Activated CD4-positive, alpha-beta T cell treated with anti-CD3 and anti-CD28 coated beads, Interleukin-2, Interleukin-6, amounts not matched to agents 100 ng/mL and 50 ng/mL, durations not matched to agents 16 hours and 8 hours (primary cell): Measurements from ENCODE around the gene SH3PXD2B.
A peak's percentile ranks its signal among the peaks of the same experiment; 100 is the strongest.
"Not testable (repeated sequence)": the region's sequence is repeated elsewhere in the genome, so short reads cannot be mapped to it uniquely, and the experiment has no call there.

ENCODE experiments used
- DNase-seq: peaks from one replicate; pipeline ENCODE4 v3.0.0-alpha.2; 2020

SH3PXD2B gene

GRCh38 chr5:172485511-172486202 lies 31.3 kb upstream of the SH3PXD2B start:
- no peak for DNase-seq

DNA sequence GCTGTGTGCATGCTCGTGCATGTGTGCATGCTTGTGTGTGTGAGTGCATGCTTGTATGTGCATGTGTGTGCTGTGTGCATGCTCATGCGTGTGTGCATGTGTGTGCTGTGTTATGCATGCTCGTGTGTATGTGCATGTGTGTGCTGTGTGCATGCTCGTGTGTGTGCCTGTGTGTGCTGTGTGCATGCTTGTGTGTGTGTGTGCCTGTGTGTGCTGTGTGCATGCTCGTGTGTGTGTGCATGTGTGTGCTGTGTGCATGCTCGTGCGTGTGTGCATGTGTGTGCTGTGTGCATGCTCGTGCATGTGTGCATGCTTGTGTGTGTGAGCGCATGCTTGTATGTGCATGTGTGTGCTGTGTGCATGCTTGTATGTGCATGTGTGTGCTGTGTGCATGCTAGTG lies 30.3 kb upstream of the SH3PXD2B start:
- DNase-seq, result no peak

DNA sequence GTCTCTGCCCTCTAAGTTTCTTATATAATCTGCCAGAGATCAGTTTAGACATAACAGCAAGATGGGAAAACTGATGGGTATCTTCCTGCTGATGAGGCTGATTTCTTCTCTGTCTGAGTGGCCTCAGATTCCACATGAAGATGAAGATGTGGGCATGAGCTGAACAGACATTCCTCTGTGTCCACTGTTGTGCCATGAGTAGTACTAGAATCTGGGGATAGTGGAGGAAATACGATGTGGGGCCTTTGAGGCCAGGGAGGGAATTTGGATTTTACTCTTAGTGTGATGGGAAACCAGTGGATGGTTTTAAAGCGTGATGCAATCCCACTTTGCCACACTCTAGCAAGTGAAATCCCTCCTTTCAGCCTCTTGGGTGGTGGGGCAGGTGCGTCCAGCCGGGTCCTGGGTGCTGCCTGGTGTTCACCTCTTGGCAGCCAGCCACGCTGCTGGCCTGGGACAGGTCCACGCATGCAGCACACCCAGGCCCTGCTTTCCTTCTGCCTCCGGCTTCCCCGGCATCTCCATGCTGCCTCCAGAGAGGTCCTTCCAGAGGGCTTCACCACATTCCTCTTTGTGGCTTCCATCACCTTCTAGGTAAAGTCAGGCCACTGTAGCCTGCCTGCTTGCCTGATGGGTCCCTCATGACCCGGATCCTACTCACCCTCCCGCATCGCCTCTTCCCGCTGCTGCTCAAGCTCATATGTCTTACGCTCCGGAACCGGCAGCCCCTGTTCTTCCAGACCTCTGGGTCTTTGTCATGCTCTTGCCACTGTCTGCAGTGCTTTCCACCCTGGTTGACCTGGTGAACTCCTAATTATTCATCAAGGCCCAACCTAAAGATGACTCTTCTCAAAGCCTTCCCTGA lies 28.1 kb upstream of the SH3PXD2B start:
- DNase-seq, result no peak

GRCh38 chr5:172481011-172481800 lies 26.9 kb upstream of the SH3PXD2B start:
- DNase-seq, result no peak

DNA sequence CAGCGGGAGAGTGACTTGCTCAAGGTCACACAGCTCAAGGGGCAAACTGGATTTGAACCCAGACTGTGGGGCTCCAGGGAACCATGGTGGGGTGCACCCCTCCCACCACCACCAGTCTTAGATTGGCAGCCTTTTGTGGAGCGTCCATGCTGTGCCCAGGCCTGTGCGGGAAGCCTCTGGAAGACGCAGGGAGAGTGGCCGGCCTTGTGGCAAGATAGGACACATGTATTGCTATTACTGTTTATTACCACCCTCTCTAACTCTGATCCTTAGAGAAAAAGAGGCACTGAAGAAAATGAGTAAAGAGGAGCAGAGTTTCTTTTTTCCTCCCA lies 25.4 kb upstream of the SH3PXD2B start:
- no peak for DNase-seq

GRCh38 chr5:172479034-172479783 lies 24.9 kb upstream of the SH3PXD2B start:
- DNase-seq, result peak; percentile 77

- not testable (repeated sequence) for DNase-seq
Measured at GRCh38 chr5:172478695-172479033, 24.3 kb upstream of the SH3PXD2B start.

- no peak for DNase-seq
Measured at GRCh38 chr5:172478256-172478655, 23.9 kb upstream of the SH3PXD2B start.

DNA sequence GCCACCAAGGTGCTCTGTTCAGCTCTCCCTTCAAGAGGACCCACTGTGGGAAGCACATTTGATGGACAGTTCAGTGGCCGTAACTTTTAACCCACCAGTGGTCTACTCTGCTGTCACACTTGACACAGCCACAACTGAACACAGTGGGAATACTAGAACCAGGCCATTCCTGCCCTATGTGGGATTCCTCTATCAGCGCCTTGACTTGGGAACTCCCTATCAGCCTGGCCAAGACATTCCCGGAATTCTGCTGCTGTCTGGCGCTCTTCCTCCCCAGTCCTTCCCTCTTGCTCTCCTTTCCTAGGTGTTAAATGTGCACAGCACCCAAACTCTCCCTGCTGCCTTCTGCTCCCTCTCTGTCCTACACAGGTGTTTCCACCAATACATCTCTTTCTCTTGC lies 23.1 kb upstream of the SH3PXD2B start:
- no peak for DNase-seq

GRCh38 chr5:172474293-172474692 lies 20.0 kb upstream of the SH3PXD2B start:
- no peak for DNase-seq

DNA sequence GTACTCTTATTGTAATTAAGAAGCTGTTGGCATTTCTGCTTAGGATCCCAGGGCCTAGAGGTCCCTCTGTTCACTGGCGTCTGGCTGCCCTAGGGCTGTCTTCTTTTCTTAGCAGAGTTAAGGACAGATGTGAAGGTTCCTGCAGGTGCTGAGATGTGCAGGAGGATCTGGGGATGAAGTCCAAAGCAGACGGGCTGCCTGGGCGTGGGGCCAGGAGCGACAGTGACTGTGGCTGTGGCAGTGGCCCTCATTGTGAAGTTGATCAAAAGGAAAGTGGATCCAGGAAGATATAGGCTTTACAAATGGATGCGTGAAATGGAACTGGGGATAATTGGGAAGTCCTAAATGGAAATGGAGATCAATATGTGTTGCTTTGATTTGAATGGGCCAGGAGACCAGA lies 19.1 kb upstream of the SH3PXD2B start:
- DNase-seq, result no peak

DNA sequence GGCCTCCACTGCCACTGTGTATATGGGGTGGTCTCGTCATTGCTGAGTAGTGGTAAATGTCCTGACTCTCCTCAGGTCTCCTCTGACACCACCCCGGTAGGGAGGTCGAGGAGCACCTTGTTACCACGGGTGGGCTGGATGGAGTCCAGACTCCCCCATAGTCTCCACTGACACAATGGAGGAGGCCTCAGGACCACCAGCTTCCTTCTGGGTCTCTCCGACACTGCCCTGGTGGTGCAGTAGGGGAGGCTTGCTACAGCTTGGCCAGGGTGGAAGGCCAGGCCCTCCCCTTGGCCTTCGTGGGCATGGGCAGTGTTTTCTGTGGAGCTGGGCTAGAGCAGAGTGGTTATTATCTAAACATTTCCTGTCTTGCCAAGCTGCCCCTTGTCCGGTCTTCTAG lies 15.4 kb upstream of the SH3PXD2B start:
- no peak for DNase-seq

DNA sequence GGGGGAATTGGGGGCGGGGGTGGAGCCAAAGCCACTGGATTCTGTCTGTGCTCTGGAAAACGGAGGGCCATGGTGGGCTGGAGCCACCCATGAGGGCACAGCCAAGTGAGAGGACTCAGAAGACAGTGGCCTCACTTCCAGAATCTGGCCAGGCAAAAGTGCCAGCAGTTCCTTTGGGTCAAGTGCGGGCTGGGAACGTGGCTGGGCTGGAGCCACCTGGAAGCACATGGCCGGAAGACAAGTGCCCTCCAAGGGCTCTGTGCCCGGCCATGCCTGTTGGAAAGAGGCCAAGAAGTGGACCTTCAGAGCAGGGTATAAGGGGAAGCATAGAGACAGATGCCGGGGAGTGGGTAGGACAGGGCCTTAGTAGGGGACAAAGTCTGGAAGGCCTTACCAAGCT lies 11.7 kb upstream of the SH3PXD2B start:
- no peak for DNase-seq

GRCh38 chr5:172463031-172463430 lies 8.7 kb upstream of the SH3PXD2B start:
- no peak for DNase-seq

DNA sequence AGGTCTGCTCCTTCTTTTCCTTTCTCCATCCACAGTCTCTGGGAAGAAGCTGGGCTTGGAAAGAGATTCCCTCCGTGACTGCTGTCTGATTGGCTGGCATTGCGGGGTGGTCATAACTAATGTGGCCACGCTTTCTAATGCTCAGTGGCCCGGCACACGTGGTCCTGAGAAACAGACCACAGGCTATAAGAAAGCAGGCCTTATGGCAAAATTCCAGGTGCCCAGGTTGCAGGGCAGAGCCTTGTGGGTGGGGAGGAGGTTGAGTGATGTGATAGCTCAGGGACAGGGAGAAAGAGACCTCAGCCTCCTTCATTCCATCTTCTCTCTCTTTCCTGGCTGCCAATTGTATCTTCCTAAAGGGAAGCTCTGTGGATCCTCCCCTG lies 5.4 kb upstream of the SH3PXD2B start:
- no peak for DNase-seq

DNA sequence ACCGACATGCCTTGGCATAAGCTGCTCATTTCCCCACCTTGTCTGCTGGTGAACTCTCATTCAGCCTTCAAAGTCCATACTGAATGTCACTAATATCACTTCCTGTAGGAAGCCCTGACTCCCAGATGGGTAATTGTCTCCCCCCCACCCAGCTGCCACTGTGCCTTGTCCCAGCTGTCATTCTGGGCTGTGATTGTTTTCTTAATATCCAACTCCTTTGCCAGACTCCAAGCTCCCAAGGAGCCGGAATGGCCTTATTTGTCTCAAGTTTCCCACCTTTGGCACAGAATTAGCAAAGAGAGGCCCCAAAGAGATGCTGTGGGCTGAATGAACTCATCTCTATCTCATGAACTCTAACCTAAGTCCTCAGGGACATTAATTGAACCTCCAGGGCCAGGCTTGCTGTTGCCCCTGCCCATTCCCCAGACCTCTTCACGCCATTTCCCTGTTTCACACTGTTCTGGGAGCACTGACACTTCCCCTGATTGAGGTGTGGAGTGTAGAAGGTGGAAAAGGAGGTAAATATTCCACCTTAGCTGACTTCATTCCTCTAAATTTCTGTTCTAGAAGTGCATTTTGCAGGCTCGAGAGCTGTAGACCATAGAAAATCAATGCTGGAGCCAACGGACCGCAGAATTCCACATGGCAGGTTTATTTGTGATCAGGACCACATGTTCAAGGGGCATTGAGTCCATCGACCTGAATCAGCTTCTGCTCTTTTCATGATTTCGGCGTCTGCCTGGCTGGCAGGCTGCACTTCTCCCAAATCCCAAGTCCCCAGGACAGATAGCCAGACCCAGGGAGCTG lies 4.9 kb upstream of the SH3PXD2B start:
- DNase-seq, result no peak

DNA sequence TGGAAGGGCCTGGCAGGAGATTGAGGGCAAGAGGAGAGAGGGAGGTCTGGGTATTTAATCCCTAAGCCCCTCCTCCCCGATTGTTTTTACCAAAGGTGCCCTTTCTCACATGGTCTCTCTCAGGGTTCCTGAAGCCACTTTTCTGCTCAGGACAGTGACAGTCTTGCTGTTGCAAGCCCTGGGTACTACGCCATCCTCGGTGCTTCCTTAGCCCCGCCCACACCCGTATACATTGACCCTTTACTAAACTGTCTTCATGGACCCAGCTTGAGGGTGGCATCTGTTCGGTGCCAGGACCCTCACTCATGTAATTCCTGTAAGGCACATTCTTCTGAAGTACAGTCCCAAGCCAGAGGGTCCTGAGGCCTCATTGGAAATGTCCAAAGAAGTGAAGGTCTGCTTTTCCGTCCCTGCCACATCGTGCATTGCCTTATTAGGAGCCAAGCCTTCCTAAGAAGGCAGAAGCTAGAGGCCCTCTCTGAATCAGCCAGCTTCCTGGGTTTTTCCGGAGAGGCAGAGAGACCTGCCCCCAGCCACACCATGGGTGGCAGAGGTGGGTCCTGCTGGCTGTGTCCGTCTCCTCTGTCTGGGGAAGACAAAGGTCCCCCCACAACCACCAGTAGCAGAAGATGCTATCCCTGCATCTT lies 1.9 kb upstream of the SH3PXD2B start:
- DNase-seq, result no peak

DNA sequence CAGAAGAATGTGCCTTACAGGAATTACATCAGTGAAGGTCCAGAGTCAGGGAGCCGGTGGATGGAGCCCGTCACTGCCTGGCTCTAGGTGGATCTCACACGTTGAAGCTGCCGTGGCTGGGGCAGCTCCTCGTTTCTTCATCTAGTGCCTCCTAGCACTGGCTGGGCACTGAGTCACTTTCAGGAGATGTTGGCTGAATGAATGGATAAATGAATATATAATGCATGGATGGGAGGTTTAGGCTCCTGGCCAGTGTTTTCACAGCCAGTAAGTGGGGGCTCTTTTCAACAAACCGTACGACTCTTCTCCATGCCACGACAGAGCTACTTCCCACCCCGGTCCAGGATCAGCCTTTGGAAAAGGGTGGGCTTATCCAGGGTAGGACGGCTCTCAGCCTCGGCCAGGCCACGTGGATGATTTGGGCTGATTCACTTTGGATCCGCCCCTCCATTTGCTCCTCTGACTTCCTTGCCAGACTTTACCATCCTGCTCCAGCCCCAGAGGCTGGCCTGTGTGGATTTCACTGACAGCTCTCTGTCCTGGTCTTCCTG lies 1.3 kb upstream of the SH3PXD2B start:
- no peak for DNase-seq

DNA sequence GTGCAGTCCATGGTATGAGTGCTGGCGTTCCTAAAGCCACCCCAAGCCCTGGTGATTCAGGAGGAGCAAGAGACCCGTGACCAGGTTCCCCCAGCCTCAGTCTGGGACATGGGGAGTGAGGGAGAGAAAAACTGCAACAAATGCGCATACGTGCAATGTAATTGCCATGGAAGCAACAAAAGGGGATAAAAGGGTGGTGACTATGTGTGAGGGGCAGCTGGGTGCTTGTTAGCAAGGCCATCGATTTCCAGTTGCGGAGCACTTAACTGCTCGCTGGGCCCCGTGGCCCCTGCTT lies 709 bp upstream of the SH3PXD2B start:
- DNase-seq, result no peak

DNA sequence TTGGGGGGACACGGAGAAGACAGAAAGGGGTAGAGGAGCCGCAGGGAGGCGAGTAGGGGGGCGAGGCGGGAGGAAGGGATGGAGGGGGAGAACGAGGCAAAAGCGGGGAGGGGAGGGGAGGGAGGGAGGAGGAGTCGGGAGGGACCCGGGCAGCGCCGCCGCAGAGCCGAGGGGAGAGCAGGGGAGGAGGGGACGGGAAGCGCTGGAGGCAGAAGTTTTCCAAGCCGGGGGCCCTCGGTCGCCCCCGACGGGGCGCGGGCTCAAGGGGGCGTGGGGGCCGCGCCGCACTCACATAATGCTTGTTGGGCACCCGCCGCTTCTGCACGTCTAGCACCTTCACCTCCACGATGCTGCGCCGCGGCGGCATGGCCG lies 353 bp downstream of the SH3PXD2B start:
- DNase-seq, result no peak

GRCh38 chr5:172453206-172453985 lies 929 bp downstream of the SH3PXD2B start:
- DNase-seq, result no peak
